Activated gamma-delta T cell treated with Interleukin-2 at 50 U/mL for 16 hours (primary cell): ENCODE results near the gene NPIPB2.
"Not testable (repeated sequence)": the region's sequence is repeated elsewhere in the genome, so short reads cannot be mapped to it uniquely, and the experiment has no call there.

Experiments used
- DNase-seq: peaks from one replicate; pipeline ENCODE4 v3.0.0-alpha.2; 2020

Gene NPIPB2

GRCh38 chr16:11957591-11958395, 15.9 kb upstream of the NPIPB2 start:
- DNase-seq: no peak

- no peak for DNase-seq
Measured at GRCh38 chr16:11956558-11956957, 14.7 kb upstream of the NPIPB2 start.

GRCh38 chr16:11955713-11956123, 13.9 kb upstream of the NPIPB2 start:
- DNase-seq: no peak

GRCh38 chr16:11953576-11953975, 11.7 kb upstream of the NPIPB2 start:
- not testable (repeated sequence) for DNase-seq

GRCh38 chr16:11950388-11950787, 8.5 kb upstream of the NPIPB2 start:
- no peak for DNase-seq

- DNase-seq: no peak
Measured at GRCh38 chr16:11949527-11949926, 7.7 kb upstream of the NPIPB2 start.

GRCh38 chr16:11948819-11949218, 7.0 kb upstream of the NPIPB2 start:
- no peak for DNase-seq

GRCh38 chr16:11946433-11946832, 4.6 kb upstream of the NPIPB2 start:
- DNase-seq: no peak

GRCh38 chr16:11927350-11927749, 14.5 kb downstream of the NPIPB2 start:
- not testable (repeated sequence) for DNase-seq

GRCh38 chr16:11924046-11924445, 17.8 kb downstream of the NPIPB2 start:
- not testable (repeated sequence) for DNase-seq

GRCh38 chr16:11916524-11917285, 25.1 kb downstream of the NPIPB2 start:
- no peak for DNase-seq

- DNase-seq: peak; percentile 99
Measured at GRCh38 chr16:11915644-11916523, 26.0 kb downstream of the NPIPB2 start, which contains the start of gene GSPT1. GSPT1 (minus strand) TSS chr16:11915956; CDS start chr16:11915720, 236 bp downstream.

- no peak for DNase-seq
Measured at GRCh38 chr16:11915114-11915643, 26.7 kb downstream of the NPIPB2 start.

- peak; percentile 21 for DNase-seq
Measured at GRCh38 chr16:11914210-11915113, 27.4 kb downstream of the NPIPB2 start.

GRCh38 chr16:11913425-11914079, 28.3 kb downstream of the NPIPB2 start:
- peak; percentile 29 for DNase-seq

GRCh38 chr16:11909653-11910545, 31.9 kb downstream of the NPIPB2 start:
- no peak for DNase-seq

- DNase-seq: no peak
Measured at GRCh38 chr16:11907160-11907970, 34.5 kb downstream of the NPIPB2 start.

- no peak for DNase-seq
Measured at GRCh38 chr16:11903906-11904305, 37.9 kb downstream of the NPIPB2 start.

- DNase-seq: no peak
Measured at GRCh38 chr16:11901091-11901490, 40.8 kb downstream of the NPIPB2 start.
